Stromal cell of bone marrow (primary cell): ENCODE data around the gene CHD9NB.
"Not testable (repeated sequence)": the region's sequence is repeated elsewhere in the genome, so short reads cannot be mapped to it uniquely, and the experiment has no call there.

Source experiments
- DNase-seq: peaks from one replicate; pipeline ENCODE4 v3.0.0-alpha.2; 2012; ENCODE audit warnings: low read depth

Gene CHD9NB

DNA sequence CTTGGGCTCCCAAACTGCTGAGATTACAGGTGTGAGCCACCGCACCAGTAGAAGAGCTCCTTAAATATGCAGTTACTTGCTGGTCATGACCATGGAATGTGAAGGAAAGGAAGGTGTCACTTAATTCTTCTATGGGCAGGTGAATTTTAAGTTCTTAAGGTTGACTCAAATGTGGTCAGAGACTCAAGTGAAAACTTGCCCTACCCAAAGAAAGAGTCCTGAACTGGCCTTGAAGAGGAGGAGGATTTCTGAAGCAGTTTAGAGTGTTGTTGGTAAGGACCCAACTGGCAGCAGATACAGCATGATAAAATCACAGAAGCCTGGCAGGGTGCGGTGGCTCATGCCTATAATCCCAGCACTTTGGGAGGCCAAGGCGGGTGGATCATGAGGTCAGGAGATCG is 31.4 kb upstream of the CHD9NB start:
- no peak for DNase-seq

DNA sequence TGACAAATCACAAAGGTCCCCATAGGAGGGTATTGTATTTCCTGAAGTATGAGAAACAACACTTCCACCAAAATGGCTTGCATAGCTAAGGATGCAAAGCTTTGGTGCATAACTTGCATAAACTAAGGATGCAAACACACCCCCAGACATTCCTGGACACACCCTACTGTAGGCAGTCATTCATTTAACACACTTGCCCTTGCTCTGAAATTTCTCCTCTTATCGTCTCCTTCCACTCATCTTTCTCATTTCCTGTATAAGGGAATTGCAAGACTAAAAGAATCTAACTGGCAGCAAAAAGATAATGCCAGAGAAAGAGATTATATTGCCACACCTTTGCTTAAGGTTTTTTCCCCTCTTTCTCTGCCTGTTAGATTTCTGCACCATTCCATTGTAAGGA is 30.4 kb upstream of the CHD9NB start:
- DNase-seq = no peak

DNA sequence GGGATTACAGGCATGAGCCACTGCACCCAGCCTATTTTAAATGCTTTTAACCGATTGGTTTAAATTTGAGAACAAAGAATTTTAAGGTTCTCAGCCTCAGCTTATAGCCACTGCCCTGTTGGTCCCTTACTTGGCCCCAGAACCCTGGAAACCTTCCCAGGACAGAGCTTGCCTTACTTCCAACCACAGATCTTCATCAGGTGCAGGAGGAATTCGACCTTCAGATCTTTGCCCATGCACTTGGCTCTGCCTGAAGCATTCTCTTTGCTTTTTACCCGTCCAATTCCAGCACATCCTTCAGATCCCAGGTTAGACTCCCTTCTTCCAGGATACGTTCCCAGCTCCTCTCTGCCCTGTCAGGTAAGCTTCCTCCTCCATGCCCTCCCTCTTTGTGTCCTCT is 29.8 kb upstream of the CHD9NB start:
- DNase-seq = no peak

DNA sequence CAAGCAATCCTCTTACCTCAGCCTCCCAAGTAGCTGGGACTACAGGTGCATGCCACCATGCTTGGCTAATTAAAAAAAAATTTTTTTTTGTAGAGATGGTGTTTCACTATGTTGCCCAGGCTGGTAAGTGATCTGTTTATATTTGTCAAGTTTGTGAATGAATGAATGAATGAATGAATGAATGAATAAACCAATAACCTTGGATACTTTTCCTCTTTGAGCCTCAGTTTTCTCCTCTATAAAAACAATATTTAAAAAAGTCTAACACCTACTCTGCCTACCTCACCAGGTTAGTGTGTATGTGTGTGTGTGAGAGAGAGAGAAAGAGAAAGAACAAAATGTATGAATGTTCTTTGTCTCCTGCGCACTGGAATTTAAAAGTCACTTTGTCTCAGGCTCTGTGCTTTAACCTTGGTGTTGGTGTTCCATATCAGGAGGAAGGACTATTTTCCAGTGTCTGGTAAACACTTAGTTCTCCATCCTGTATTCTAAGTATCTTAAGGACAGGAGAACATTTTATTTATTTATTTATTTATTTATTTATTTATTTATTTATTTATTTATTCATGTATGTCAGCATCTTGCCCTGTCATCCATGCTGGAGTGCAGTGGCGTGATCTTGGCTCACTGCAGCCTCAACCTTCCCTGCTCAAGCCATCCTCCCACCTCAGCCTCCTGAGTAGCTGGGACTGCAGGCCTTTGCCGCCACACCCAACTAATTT is 29.1 kb upstream of the CHD9NB start:
- no peak for DNase-seq

DNA sequence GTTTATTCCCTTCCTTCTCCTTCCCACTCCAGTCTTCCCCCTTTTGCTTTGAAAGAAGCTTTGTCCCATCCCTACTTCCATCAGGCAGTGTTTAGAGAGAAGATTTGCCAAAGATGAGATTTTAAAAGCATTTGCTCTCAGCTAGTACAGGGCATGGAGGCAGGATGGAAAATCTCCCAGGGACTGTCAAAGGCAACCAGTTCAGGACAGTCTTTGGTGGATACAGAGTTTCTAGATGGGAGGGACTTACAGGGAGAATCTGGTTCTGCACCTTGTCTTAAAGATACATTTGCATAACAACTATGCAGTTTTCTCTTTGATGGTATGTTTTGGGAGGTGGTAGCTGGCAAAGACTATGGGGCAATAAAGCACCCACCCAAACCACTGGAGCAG is 28.3 kb upstream of the CHD9NB start:
- DNase-seq = no peak

DNA sequence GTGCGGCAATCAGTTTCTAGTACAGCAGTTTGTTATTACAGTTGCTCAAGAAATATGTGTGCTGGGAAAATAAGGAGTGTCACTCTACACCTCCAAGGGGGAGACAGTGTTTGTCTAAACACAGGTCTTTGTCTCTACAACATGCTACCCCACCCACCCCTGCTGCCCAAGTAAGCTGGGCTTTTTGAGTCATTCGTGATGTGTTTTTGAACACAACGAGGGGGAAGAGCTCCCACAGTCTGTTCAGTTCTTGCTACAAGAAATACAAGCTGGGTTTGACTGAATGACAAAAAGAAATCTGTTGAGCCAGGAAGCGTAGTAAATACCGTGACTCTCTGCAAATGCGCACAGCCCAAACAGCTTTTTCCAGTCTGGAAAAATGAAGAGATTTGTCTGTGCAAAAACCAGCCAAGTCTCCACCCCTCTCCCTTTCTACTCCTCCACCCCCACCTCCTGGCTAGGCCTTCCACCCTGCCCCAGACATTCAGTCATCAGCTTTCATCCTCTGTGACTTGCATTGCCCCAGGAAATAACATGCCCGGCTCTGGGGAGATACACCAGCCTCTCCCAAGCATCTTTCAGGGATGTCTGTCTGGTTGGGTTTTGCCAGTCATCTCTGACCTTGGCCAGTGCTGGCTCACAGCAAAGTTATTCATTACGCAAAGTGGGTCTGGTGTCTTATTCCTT is 27.8 kb upstream of the CHD9NB start:
- DNase-seq = peak; percentile 74

DNA sequence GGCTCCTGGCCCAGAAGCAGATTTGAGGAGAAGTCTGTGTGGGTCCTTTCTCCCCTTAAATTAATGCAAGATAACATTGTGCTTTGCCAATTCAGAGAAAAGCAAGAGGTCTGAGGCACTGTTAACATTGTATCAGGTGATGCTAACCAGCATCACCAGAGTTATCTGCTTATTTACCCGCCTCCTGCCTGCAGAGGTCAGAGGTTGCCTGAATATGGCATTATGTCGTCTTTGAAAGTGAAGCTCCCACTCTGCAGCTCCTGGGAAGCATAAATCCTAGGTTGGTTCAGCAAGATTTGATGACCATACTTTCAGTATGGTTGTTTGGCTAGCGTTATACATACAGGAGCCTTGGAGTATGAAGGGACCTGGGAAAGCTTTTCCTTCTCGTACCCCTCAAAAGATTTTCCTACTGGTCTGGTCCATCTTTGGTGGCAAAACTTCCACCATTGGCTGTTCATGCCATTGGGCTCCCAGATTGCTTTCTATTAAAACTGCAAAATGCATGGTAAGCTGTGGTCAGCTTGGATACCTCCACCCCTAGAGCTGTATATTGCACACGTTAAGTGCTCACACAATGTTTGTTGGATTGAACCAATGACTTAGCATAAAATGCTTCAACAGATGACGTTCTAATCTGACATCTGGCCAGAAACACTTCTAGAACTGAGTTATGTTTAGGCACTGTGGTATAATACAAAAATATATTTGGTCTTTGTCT is 26.2 kb upstream of the CHD9NB start:
- no peak for DNase-seq

DNA sequence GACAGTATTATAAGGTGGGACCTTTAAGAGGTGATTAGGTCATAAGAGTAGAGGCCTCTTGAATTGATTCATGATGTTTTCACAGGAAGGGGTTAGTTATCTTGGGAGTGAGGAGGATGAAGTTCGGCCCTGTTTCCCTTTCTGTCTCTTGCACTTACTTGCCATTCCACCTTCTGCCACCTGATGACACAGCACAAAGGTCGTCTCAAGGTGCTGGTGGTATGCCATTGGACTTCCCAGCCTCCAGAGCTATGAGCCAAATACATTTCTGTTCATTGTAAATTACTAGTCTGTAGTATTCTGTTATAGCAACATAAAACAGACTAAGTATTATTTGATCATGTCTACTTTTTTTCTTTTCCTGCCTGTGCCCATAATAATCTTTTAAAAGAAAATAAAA is 25.6 kb upstream of the CHD9NB start:
- no peak for DNase-seq

DNA sequence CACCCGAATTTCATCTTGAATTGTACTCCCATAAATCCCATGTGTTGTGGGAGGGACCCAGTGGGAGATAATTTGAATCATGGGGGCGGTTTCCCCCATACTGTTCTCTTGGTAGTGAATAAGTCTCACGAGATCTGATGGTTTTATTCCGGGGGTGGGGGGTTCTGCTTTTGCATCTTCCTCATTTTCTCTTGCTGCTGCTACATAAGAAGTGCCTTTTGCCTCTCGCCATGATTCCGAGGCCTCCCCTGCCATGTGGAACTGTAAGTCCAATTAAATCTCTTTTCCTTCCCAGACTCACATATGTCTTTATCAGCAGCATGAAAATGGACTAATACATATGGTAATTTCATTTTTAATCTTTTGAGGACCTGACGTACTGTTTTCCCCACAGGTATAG is 22.8 kb upstream of the CHD9NB start:
- DNase-seq = not testable (repeated sequence)

DNA sequence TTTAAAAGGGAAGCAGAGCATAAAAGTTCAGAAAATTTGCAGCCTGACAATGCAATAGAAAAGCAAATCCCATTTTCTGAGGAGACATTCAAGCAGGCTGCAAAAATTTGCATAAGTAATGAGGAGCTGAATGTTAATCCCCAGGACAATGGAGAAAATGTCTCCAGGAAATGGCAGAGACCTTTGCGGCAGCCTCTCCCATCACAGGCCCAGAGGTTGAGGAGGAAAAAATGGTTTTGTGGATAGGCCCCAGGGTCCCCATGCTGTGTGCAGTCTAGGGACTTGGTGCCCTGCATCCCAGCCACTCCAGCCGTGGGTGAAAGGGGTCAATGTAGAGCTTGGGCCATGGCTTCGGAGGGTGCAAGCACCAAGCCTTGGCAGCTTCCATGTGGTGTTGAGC is 21.6 kb upstream of the CHD9NB start:
- not testable (repeated sequence) for DNase-seq

DNA sequence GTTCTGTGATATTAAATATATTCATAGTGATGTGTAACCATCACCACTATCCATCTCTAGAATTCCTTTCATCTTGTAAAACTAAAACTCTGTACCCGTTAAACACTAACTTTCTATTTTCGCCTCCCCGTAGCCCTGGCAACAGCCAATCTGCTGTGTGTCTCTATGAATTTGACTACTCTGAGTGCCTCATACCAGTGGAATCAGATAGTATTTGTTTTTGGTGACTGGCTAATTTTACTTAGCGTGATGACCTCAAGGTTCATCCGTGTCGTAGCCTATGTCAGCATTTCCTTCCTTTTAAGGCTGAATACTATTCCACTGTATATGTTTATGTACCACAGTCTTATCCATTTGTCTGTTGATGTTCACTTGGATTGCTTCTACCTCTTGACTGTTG is 20.3 kb upstream of the CHD9NB start:
- no peak for DNase-seq

DNA sequence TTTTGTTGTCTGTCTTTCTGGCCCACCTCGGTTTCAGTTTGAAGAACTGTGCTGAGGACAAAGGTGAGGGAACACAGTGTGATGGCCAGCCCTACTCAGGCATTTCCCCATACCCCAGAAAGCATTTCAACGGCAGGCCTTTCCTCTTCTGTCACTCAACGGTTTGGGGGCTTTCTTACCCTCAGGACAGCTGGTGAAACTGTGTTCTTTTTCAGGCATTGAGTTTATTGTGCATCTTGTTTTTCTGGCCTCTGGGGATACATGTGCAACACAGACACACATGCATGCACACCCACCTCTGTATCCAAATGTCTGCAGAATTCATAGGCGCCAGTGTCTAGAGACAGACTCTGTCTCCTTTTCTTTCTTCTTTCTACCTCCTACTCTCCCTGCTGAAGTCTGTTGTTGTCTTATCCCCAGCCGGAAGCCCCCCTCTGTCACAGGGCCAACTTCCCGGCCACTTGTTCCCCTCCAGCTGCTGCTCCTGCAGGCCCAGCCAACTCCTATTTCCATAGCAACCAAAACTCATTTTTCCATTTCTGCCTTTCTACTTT is 19.1 kb upstream of the CHD9NB start:
- no peak for DNase-seq

DNA sequence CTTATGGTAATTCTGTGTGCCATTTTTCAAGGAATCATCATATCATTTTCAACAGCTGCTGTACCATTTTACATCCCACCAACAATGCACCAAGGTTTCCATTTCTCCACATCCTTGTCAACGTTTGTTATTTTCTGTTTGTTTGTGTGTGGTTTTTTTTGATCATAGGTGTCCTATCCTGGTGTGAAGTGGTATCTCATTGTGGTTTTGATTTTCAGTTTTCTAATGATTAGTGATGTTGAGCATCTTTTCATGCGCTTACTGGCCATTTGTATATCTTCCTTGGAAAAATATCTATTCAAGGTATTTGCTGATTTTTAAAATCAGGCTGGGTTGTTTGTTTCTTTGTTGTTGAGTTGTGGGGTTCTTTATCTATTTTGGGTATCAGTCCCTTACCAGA is 17.1 kb upstream of the CHD9NB start:
- DNase-seq = no peak

DNA sequence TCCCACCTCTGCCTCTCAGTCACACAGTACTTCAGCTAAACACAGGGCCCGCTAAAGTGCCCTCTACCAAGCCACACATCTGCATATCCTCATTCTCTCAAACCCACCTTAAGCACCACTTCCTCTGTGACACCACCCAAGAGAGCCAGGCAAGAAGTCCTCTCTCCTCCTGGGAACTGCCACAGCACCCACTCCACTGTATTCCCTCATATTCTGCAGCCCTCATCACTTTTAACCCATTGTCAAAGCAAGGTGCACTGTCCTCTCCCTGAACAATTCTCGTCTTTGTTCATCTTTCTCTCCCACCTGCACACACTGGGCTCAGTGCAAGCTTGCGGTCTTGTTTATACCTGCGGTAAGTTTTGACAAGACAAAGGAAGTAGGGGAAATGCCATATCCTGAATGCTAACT is 15.7 kb upstream of the CHD9NB start:
- no peak for DNase-seq

DNA sequence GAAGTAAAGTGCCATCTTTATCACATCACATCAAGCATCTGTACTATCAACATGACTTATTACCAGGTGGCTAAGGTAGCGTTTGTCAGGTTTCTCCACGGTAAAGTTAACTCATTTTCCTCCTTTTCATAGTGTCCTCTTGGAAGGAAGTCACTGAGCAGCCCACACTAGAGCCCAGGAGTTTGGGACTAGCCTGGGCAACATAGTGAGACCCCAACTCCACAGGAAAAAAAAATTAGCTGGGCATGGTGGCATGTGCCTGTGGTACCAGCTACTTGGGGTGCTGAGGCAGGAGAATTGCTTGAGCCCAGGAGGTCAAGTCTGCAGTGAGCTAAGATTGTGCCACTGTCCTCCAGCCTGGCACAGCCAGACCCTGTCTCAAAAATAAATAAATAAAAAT is 15.0 kb upstream of the CHD9NB start:
- DNase-seq = no peak

DNA sequence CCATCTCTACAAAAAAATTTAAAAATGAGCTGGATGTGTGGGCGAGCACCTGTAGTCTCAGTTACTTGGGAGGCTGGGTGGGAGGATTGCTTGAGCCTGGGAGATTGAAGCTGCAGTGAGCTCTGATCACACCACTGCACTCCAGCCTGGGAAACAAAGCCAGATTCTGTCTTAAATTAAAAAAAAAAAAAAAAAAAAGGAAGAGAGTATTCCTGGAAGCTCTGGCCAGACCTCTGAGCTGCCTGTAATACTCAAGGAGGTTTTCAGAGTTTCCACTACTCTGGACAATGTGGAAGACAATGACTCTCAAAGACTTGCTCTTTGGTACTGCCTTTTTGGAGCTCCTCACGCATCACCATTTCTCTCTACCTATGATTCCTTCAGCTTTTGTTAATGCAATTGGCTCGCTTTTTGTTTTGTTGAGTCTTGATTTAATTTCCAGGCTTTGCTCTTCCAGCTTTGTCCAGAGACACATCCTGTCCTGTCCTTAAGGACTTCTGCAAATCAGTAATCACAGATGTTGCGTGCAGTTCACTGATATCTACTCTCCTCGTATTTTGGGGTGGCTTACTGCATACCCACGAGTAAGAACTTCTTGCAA is 12.9 kb upstream of the CHD9NB start:
- DNase-seq = no peak

DNA sequence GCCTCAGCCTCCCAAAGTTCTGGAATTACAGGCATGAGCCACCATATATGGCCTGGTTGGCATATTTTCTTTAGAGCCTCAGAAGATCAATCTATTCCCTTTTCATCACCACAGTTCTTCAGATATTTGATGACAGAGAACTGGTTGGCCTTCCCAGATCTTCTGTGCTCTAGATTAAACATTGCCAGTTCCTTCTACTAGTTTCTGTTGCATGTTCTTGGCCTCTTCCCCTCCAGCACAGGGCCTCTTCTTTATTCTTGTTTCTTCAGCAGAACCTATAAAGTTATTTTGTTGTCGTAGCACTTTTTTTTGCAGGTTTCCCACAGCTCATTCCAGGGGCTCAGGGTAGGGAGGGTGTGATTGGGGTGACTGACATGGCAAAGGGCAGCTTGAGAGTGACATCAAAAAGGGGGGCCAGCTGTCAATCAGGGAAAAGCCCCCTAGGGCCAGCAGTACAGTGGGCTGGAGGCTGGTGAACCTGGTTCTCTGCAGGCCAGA is 11.4 kb upstream of the CHD9NB start:
- no peak for DNase-seq

DNA sequence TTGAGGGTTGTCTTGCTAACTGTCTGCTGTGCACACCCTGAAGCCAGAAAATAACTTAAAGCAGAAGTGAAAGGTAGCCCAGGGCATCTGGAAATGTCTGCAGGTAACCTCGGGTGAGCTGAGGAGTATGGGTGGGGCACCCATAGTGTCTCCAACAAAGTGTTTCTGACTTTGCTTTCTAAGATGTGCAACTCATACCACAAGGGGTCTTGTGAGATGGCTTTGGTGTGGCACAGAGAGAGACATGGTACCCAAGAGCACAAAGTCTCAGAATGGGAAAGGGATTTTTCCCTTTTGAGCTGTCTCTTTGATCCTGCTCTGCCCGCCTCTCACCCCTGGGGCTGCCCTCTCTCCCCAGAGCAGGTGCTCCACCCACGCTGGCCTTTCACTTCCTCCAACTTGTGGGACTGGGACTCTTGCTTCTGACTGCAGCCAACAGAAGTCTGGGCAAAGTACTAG is 9.0 kb upstream of the CHD9NB start:
- DNase-seq = no peak

DNA sequence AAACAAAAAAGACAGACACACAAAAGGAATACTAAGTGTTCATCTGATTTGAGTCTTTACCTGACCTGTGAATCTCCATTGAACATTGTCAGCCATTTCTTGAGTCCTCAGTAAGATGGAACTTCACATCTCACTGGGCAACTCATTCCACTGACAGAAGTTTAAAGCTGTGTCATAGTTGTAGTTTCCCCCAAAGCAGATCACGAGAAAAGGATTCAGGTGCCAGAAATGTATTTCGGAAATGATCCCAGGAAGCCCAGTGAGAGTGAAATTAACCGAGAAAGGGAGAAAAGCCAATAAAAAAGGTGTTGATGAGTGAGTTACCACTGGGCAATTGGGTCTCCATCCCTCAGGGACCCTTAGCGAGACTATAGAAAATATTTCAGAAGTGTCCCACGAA is 8.6 kb upstream of the CHD9NB start:
- no peak for DNase-seq

DNA sequence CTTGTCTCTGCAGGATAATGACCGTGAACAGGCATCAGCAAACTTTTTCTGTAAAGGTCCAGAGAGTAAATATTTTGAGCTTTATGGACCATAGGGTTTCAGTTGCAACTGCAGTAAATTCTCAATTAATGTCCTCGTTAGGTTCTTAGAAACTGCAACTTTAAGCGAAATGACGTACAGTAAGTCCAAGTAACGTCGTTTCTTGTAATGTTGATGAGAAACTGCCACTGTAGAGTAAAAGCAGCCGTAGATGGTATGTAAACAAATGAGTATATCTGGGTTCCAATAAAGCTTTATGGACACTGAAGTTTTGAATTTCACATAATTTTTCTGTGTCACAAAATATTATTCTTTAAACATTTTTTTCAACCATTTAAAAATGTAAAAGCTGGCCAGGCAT is 7.0 kb upstream of the CHD9NB start:
- DNase-seq = no peak

DNA sequence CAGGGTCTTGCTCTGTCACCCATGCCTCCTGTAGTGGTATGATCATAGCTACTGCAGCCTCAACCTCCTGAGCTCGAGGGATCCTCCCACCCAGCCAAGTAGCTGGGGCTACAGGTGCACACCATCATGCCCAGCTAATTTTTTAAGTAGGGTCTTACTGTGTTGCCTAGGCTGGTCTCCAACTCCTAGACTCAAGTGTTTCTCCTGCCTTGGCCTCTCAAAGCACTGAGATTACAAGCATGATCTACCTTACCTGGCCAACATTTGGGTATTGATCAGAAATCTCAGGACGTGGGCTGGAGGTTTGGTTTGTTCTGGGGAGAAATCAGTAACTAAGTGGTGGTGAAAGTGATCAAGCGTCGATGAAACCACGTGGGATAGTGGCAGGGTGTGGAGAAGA is 6.2 kb upstream of the CHD9NB start:
- no peak for DNase-seq

DNA sequence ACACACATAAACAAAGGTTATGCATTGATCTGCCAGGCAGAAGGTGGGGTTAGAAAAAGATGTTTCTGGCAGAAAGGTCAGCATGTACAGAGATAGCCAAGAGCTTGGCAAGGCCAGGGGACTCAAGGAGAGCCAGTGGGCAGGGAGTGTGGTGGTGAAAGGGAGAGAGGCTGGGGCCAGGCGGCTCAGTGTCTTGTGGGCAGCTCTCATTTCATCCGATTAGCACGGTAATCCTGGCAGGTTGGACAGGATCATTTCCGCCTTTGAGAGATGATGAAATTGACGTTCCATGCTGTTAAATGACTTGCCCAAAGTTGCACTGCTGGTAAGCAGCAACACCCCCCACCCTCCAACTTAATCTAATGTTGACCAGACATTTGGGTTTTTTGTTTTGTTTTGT is 5.7 kb upstream of the CHD9NB start:
- no peak for DNase-seq
